Fibroblast of lung (primary cell): ENCODE results near the gene UBE2S.

Experiments used
- CTCF ChIP-seq, 2 donors: IDR thresholded peaks in 1 of 2; conservative IDR thresholded peaks in 1 of 2; 1 replicate in 1 of 2; 2 replicates in 1 of 2; pipeline ENCODE4 v1.5.1; 2011 to 2012; ENCODE audit warnings: low read length in 2 of 2, control low read depth in 1 of 2, inconsistent platforms in 1 of 2, low read depth in 1 of 2, mild to moderate bottlenecking in 1 of 2
- EZH2 ChIP-seq: IDR thresholded peaks from 2 replicates; pipeline ENCODE4 v1.5.1; 2012; ENCODE audit warnings: low read length, control low read depth, mild to moderate bottlenecking; ENCODE audit errors: missing control alignments

DNA sequence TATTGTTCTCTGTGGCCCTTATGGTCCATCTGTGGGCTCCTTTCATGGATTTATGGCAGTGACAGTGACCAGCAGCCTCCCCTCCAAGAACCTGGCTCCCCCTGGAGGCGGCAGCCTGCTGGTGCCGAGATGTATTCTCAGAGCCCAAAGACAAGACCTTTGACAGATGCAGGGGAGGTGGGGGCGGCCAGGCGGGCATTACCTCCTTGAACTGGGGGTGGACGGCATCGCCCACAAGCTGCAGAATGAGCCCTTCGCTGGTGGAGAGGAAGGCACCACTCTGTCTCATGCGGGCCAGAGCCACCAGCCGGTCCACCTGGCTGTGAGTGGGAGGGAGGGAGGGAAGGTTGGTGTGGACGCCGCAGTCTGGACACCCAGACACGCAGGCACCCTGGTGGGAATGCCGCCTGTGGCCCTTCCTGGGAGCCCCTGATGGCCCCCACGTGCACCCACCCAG lies 47.2 kb upstream of the UBE2S start:
- TF ChIP-seq CTCF (conservative IDR thresholded peaks at IDR 0.05 in 1 of 2, IDR thresholded peaks at IDR 0.05 in 1 of 2; ENCODE audit: low read depth in 1 of 2, low read length in 2 of 2) (peak; percentile 56 to 75), EZH2 (no peak)
